PFSK-1 (cell line): Measurements from ENCODE around the gene PEAR1.
A peak's percentile ranks its signal among the peaks of the same experiment; 100 is the strongest.

Source experiments
- FOXP2 ChIP-seq: optimal IDR thresholded peaks from 2 replicates; pipeline ENCODE3; 2011; ENCODE audit warnings: borderline replicate concordance, control low read depth, inconsistent platforms; ENCODE audit not compliant: insufficient read depth; ENCODE audit errors: extremely low read length, extremely low read depth
- POLR2AphosphoS5 ChIP-seq: IDR thresholded peaks from 2 replicates; pipeline ENCODE4 v1.6.1; 2012; ENCODE audit warnings: low read depth, mild to moderate bottlenecking, control low read depth, low read length, moderate library complexity
- REST ChIP-seq, 2 experiments: IDR thresholded peaks; 2 replicates each; pipeline versions ENCODE4 v1.6.1 to v1.8.0; 2011 to 2012; ENCODE audit warnings: low read depth in 2 of 2, low read length in 2 of 2, control low read depth in 1 of 2, inconsistent platforms in 1 of 2, mild to moderate bottlenecking in 1 of 2, moderate library complexity in 1 of 2; ENCODE audit not compliant: insufficient read depth in 1 of 2
- SIN3A ChIP-seq: IDR thresholded peaks from 2 replicates; pipeline ENCODE4 v1.6.1; 2012; ENCODE audit warnings: mild to moderate bottlenecking, low read length, moderate library complexity, borderline replicate concordance; ENCODE audit not compliant: insufficient read depth
- TAF1 ChIP-seq: IDR thresholded peaks from 2 replicates; pipeline ENCODE4 v1.6.1; 2012; ENCODE audit warnings: low read length, control low read depth, borderline replicate concordance; ENCODE audit not compliant: insufficient read depth

GRCh38 chr1:156920233-156921052, 26.9 kb downstream of the PEAR1 start, which contains the start of gene LRRC71:
- TF ChIP-seq FOXP2 (peak; percentile 86), POLR2AphosphoS5 (no peak), TAF1 (no peak), REST (IDR thresholded peaks at IDR 0.05; ENCODE audit: insufficient read depth in 1 of 2, low read depth in 2 of 2, low read length in 2 of 2) (no peak), SIN3A (no peak)
